Renal cortical epithelial cell (primary cell): Measurements from ENCODE around the gene PAX8. TPM values are rescaled to one million over a fixed set of nuclear protein-coding genes. Genes with fewer than 3 reads are reported as not detected.
"Not testable (repeated sequence)": the region's sequence is repeated elsewhere in the genome, so short reads cannot be mapped to it uniquely, and the experiment has no call there.

ENCODE experiments used
- DNase-seq: peaks from one replicate; pipeline ENCODE4 v3.0.0-alpha.2; 2011; ENCODE audit warnings: low read depth
- total RNA-seq: library from RNA; depleted of rRNA; stranded (reverse); fragments of >200 nt; gene quantifications from 2 replicates; pipeline ENCODE4 v1.2.3, GENCODE V29; 2014

Gene PAX8
- 86.5 and 273 TPM in 2 replicates for total RNA-seq

GRCh38 chr2:113278742-113279139 lies at the start of gene PAX8:
Gene PAX8 (minus strand): TSS chr2:113278921. CDS start chr2:113278394, 527 bp downstream.
- peak; percentile 92 for DNase-seq

DNA sequence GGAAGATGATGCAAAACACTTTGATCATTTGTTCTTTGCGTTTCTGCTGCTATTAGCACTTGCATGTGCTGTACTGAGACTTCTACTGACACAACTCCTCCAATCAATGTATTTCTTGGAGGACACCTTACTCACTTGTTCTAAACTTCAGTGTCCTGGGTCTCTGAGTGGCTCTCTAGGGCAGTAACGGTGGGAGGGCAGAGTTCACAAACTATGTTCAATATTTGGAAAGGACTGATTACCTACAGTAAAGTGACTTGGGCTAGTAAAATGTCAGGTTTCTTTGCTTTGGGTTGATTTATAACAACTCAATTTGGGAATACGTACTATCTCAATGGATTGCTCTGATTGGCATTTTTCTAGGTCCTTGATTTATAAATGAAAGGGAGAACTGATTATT lies 49.3 kb upstream of the PAX8 start:
- DNase-seq, result no peak

DNA sequence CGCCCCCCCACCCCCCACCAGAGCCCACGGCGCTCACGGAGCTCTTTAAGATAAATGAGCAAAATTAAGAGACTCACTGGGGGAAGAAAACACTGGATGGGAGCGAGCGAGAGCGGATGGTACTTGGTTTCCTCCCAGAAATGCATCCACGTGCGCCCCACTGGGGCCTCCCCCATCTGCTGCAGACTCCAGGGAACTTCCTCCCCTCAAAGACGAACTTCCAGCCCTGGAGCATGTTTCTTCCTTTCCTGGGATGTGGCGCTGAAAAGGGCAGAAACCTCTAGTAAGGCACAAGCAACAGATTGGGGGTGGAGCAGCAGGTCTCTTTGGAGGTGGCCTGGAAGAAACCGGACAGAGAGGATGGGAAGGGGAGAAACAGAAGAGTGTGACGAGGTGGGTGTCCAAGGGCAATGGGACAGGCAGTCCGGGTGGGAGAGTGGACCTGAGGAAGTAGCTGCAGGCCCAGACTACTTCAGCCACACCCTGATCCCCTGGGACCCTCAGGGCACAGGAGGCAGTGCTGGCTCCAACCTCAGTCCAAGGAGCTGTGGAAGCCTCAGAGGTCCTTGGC lies 46.5 kb upstream of the PAX8 start:
- DNase-seq, result not testable (repeated sequence)

DNA sequence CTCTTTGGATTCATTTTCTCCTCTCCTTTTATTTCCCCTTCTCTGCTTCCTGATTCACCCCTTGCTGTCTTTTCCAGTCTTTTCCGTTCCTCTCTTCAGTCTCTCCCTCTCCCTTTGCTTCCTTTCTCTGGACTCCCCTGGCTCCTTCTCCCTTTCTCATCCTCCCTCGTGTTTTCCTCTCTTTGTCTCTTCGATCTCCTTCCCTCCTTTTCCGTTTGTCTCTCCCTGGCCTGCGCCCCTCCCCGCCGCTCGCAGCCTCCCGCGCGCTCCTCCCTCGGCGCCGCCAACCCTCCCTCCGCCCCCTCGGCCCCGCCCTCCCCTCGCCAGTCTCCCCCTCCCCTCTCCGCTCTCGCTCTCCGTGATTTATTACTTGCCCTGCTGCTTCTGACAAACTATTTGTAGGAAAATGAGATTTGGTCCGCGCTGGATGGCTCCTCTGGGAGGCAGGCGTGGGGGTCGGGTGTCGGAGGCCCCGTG lies 46.0 kb upstream of the PAX8 start:
- peak; percentile 27 for DNase-seq

DNA sequence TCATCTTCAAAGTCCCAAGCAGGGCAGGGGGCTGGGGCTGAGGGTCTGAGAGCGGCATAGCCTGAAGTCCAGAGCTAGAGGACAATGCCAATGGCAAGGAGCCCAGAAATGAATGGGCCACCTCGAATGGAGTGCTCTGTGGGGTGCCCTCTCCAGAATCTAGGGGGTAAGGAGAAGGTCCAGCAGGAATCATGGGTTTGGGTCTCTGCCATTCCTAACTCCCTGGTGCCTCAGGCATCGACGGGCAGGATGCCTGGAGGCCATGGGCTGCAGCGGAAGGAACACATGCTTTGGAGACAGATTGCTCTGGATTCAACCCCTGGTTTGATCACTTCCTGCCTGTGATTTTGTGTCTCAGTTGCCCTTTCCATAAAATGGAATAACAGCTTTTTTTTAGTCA lies 44.4 kb upstream of the PAX8 start:
- DNase-seq, result not testable (repeated sequence)

DNA sequence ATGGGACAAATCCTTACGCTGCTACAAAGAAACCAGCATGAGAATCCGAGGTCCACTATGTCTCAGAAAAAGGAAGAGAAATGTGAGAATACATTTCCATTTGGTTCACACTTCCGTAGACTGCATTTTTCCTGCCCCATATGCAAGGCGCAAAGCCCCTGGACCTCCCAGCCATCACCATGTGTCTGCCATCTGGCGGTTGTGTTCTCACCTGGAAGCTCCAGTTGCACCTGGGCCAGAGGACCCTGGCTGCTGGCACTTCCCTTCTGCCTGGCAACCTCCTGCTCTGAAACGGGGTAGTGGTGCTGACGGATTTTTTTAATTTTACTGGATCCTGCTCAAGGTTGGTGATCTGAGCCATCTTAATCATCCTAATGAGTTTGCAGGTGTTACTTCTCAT lies 41.4 kb upstream of the PAX8 start:
- not testable (repeated sequence) for DNase-seq

DNA sequence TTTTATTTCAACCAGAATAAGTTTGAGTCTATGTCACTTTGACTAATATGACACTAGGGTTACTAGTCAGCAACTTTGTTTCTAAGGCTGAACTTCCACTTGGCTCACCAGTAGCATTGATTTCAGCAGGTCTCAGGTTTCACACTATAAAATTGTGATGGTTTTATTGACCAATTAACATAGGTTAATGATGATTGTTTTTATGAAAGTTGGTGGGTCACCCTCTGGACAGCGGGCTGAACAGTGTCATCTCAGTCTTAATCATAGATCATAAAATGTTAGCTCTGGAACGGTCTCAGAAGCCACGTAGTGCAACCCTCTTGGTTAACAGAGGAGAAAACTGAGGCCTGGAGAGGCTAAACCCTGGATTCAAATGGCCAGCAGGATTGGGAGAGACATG lies 40.2 kb upstream of the PAX8 start:
- DNase-seq, result not testable (repeated sequence)

- no peak for DNase-seq
These were observed 37.4 kb upstream of the PAX8 start for GRCh38 chr2:113316085-113316484.

- not testable (repeated sequence) for DNase-seq
These were observed 35.9 kb upstream of the PAX8 start for GRCh38 chr2:113314663-113315062.

DNA sequence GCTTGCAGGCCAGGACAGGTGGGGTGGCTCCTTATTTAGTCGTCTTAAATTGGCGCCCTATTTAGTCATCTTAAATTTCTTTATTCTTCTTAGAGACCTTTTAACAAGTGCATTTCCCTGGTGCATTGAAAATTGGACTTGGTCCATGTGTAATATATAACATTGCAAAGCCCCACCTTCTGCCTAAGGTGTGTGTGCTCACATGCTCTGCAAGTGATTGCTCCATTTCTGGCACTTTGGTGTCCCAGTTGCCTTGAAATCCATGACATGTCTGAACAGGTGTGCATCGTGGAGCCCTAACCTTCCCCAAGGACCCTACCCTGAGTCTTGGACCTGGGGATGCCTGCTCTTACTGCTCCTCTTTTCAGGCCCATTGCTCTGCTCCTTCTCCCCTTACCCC lies 35.5 kb upstream of the PAX8 start:
- DNase-seq, result not testable (repeated sequence)

DNA sequence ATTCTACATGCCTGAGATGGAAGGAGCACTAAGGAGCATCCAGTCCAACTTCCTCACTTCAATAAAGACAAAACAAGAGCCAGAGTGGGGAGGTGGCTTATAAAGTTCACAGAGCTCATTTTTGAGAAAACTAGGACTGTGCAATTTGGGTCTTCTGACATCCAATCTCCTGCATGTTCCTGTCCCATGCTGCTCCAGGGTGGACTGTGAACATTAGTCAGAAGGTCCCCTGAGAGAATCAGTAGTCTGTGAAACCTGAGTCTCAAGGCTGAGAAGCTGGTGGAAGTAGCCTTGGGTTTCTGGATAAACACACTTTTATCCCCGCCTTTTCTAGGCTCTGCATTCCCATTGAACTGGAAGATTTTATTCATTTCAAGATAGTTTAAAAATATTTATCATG lies 33.1 kb upstream of the PAX8 start:
- not testable (repeated sequence) for DNase-seq

- DNase-seq, result not testable (repeated sequence)
These were observed 32.5 kb upstream of the PAX8 start for GRCh38 chr2:113311191-113311590.

- DNase-seq, result peak; percentile 35
These were observed 31.1 kb upstream of the PAX8 start for GRCh38 chr2:113309655-113310387.

- DNase-seq, result not testable (repeated sequence)
These were observed 30.1 kb upstream of the PAX8 start for GRCh38 chr2:113308784-113309183.

- DNase-seq, result not testable (repeated sequence)
These were observed 27.5 kb upstream of the PAX8 start for GRCh38 chr2:113306207-113306606.

DNA sequence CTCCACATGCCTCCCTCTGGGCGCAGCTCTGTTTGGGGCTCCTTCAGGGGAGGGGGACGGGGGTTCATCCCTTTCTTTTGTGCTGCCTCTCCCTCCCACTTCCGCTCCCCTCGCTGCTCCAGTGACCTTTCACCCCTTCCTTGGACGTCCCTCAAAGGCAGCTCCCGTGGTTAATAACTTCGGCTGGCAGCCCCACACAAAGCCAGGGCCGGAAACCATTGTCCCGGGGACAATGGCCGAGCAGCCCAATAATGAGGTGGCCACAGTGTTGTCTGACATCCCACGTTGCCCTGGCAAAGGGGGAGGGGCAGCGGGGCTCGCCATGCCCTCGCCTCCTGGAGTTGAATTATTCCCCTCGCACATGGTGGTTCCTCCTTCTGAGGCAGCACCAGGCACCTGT lies 27.0 kb upstream of the PAX8 start:
- not testable (repeated sequence) for DNase-seq

- DNase-seq, result no peak
These were observed 26.4 kb upstream of the PAX8 start for GRCh38 chr2:113305146-113305545.

GRCh38 chr2:113304702-113305101 lies 26.0 kb upstream of the PAX8 start:
- no peak for DNase-seq

DNA sequence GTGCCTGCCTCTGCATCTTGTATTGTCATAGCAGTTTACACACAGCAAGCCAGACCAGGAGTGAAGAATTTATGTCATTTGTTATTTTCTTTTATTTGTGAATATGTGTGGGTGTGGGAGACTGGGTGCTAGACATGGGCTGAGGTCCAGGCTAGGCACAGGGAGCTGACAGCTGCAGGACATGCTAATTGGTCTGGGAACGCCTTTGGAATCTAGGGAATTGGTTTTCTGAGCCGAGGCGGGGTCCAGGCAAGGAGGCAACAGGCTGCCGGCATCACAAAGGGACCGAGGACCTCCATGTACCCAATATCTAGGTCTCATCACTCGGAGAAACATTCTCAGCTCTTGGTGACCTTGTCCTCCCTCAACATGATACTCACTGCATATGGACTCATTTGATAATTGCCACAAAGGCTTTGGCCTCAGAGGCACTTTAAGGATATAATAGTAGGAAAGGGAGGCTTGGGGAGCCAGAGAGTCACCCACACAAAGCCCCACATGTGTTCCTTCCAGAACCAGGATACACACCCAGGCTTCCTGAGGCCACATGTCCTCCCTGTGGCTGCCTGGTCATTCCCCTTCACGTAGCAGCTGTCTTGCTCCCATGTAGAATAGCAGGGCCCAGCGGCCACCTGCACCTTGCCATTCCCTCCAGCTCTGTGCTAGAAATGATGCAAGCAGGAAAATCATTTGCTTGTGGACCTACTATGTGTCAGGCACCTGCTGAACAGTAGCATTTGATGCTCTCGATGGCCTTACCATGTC lies 23.7 kb upstream of the PAX8 start:
- DNase-seq, result not testable (repeated sequence)

- no peak for DNase-seq
These were observed 21.6 kb upstream of the PAX8 start for GRCh38 chr2:113300281-113300680.

GRCh38 chr2:113298176-113298575 lies 19.5 kb upstream of the PAX8 start:
- no peak for DNase-seq

GRCh38 chr2:113297590-113297989 lies 18.9 kb upstream of the PAX8 start:
- DNase-seq, result not testable (repeated sequence)

DNA sequence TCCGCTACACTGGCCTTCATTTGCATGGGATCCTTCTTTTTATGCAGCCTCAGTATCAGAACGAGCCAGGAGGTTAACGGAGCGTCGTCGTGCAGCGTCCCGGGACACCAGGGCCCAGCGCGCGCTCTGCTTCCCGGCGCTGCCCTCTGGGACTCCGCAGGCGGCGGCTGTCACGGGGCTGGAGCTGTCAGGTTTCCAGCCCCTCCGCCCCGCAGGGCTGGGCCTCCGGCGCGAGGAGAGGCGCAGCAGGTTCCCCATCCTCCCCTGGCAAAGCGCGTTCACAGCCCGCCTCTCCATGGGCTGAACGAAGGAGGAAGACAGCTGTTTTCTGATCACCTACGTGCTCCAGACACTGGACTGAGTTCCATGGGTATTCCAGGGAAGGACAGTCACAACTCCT lies 12.5 kb upstream of the PAX8 start:
- DNase-seq, result no peak
